ENCODE results near the gene UGT1A8.

UGT1A8 gene

GRCh38 chr2:233817995-233818638, 200.7 kb downstream of the UGT1A8 start:
- no peak for DNase-seq (ENCODE audit: extremely low read depth, low read depth)
- no peak for TF ChIP-seq CTCF (IDR thresholded peaks at IDR 0.05; ENCODE audit: low read depth, low read length)

- no peak for DNase-seq (ENCODE audit: extremely low read depth, low read depth)
- TF ChIP-seq CTCF (IDR thresholded peaks at IDR 0.05; ENCODE audit: low read depth, low read length) = no peak
Measured at GRCh38 chr2:233818639-233819621, 201.5 kb downstream of the UGT1A8 start.

DNA sequence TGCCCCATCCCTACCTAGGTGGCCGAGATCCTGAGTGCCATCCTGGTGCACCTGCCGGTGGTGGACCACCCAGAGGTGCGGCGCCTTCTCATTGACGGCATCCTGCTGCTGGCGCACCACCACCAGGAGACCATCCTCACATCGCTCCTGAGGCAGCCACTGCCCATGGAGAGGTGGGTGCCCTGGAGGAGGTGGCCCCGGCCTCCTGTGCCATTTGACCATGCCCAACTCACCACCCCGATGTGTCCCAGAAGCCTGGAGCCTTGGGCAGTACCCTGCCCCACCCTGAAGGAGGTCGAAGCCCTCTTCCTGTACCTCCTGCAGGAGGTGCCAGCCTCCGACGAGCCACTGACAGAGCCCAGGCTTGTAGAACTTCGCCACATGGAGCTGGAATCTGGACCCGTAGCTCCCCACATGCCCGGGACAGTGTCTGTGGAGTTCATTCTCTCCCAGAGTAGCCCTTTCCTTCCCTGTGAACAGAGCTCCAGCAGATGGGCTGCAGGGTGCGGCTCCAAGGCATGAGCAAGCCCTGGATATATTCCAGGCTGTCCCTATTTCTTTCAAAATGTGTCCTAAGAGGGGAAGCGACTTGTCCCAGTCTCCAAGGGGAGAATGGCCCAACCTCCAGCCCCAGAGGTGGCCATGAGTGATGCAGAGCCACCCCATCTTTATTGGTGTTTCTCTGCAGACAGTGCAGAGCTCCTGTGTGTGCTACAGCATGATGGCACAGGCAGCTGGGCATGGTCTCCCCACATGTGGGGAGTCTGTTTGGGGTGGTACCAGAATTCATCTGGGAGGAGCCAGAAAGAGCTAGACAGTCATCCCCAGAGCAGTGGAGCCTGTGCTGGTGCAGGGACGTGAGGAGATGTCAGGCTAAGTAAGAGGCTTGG, 202.7 kb downstream of the UGT1A8 start:
- no peak for TF ChIP-seq CTCF (IDR thresholded peaks at IDR 0.05; ENCODE audit: low read depth, low read length)
- no peak for DNase-seq (ENCODE audit: extremely low read depth, low read depth)

DNA sequence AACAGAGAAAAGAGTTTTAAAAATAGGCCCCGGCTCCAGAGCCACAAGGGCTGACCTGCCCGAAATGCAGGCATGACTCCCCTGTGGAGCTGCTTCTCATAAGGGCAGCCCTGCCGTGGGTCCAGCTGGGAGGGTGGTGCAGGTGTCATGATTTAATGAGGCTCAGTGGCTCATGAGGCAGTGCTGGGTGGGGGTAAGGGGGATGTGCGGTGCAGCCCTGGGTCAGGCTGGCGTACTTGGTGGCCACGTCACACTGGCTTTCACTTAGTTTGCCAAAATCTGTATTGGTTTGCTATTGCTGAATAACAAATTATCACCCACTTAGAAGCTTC, 203.3 kb downstream of the UGT1A8 start:
- no peak for TF ChIP-seq CTCF (IDR thresholded peaks at IDR 0.05; ENCODE audit: low read depth, low read length)
- DNase-seq (ENCODE audit: extremely low read depth, low read depth) = no peak

DNA sequence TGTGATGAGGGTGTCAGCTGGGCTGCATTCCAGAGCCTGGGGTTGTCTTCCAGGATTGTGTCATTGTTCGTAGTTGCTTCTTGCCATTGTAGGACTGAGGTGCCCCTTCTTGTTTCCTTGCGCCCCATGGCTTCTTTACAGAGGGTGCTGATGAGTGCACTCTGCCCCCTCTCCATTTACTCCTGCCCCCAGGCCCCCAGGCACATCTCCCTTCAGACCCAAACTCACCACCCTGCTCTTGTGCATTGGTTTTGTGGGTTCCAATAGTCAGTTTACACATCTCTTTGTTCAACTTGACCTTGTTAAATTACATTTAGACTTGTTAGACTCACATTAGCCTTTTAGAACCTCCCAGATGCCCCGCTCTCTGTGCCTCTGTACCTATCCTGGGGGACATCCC, 203.8 kb downstream of the UGT1A8 start:
- DNase-seq (ENCODE audit: extremely low read depth, low read depth) = no peak

GRCh38 chr2:233821709-233822100, 204.3 kb downstream of the UGT1A8 start:
- DNase-seq (ENCODE audit: extremely low read depth, low read depth) = no peak
- TF ChIP-seq CTCF (IDR thresholded peaks at IDR 0.05; ENCODE audit: low read depth, low read length) = no peak

More for the DNA sequence above, 203.8 kb downstream of the UGT1A8 start:
- no peak for TF ChIP-seq CTCF (IDR thresholded peaks at IDR 0.05; ENCODE audit: low read depth, low read length)

Measured in AG09319 (cell line).